ENCODE data around the gene RTBDN.

Gene RTBDN

DNA sequence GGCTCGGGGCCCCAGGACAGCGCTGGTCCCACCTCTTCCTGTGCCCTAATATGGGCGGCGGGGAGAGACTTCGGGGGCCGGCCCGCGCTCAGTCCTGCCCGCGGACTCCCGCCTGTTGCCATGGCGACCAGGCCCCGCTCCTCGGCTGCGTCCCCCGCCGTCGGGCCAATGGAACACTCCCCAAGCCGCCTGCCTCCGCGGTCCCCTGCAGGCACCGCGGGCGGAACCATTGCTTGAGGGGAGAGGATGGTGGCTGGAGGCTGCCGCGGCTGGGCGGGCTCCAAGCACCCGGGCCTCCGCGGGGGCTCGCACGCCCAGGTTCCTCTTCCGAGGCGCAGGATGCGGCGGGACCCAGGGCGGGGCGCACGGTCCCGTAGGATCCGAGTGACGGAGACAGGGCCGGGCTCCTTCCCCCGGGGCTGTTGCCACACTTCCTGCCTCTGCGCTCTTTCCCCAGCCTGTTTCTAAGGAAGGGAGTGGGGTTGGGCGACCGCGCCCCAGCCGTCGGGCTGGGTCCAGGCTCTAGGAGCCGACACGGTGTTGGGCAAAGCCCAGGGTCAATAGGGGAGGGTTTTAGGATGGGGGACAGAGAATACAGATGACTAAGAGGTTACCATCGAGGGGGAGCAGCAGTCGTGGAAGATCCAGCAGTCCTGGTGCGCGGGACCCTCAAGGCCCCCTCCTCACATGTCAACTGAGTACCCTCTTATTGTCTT, 44.3 kb downstream of the RTBDN start:
- Histone ChIP-seq H3K4me3 (peak overlapping the region; percentile 86 to 96), H3K27ac (peak overlapping the region; percentile 98 to 99), H3K36me3 (peaks cover 0 to 13% (median 9%) of the 10 kb centered on the region in 3 donors), H3K4me1 (peaks cover 0 to 62% (median 54%) of the 10 kb centered on the region in 4 donors), H3K27me3 (no peaks in the 10 kb centered on the region), H3K9me3 (no peaks in the 10 kb centered on the region)
- TF ChIP-seq, protein P1, sequence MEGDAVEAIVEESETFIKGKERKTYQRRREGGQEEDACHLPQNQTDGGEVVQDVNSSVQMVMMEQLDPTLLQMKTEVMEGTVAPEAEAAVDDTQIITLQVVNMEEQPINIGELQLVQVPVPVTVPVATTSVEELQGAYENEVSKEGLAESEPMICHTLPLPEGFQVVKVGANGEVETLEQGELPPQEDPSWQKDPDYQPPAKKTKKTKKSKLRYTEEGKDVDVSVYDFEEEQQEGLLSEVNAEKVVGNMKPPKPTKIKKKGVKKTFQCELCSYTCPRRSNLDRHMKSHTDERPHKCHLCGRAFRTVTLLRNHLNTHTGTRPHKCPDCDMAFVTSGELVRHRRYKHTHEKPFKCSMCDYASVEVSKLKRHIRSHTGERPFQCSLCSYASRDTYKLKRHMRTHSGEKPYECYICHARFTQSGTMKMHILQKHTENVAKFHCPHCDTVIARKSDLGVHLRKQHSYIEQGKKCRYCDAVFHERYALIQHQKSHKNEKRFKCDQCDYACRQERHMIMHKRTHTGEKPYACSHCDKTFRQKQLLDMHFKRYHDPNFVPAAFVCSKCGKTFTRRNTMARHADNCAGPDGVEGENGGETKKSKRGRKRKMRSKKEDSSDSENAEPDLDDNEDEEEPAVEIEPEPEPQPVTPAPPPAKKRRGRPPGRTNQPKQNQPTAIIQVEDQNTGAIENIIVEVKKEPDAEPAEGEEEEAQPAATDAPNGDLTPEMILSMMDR (IDR thresholded peaks at IDR 0.05), result no peak
- intact Hi-C loops (cut with DNase I; ENCODE audit: low total_unique reads), result loop anchor here (10.0 kb wide), 1 partner anchor 1055 kb away; no protein-coding TSS in a partner anchor
- peak; percentile 97 to 99 for DNase-seq

DNA sequence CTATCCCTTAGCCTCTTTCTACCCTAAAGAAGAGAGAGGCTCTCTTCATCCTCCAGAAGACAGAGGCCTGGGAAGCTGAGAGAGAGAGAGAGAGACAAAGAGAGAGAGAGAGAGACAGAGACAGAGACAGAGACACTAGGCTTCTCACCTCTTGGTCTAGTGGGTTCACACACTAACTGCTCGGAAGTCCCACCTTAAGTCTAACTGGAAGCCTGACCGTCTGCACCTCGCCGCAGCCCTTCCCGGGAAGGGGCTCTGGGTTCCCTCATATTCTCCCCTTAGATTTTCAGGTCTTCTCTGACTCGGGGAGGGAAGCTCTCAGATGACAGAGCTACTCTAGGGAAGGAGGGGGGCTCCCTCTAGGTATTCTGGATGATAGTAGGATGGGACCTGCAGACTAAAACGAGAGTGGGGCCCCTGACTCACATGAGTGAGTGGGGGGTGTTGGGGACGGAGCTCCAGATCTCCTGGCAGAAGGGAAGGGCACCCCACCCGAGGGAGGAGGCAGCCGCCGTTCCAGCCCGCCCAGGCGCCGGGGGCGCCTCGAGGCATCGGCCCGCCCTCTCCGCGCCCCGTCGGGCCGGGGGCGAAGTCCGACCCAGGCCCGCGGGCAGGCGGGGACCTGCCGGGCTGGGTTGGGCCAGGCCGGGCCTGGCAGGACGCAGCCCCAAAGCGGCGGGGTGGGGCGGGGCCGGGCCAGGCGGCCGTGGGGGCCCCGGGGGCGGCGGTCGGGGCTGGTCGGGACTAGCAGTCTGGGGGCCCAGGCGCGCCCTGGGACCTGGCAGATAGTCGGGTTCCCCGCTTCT, 45.1 kb downstream of the RTBDN start:
- H3K4me3 ChIP-seq, result peak overlapping the region; percentile 86 to 96
- intact Hi-C loops (cut with DNase I; ENCODE audit: low total_unique reads), result no loop called here
- TF ChIP-seq, protein P1 (IDR thresholded peaks at IDR 0.05), result no peak
- no peaks in the 10 kb centered on the region for H3K27me3 ChIP-seq
- DNase-seq, result no peak
- peaks cover 0 to 13% (median 9%) of the 10 kb centered on the region in 3 donors for H3K36me3 ChIP-seq
- peaks cover 0 to 63% (median 58%) of the 10 kb centered on the region in 4 donors for H3K4me1 ChIP-seq
- peak overlapping the region; percentile 98 to 99 for H3K27ac ChIP-seq
- no peaks in the 10 kb centered on the region for H3K9me3 ChIP-seq

DNA sequence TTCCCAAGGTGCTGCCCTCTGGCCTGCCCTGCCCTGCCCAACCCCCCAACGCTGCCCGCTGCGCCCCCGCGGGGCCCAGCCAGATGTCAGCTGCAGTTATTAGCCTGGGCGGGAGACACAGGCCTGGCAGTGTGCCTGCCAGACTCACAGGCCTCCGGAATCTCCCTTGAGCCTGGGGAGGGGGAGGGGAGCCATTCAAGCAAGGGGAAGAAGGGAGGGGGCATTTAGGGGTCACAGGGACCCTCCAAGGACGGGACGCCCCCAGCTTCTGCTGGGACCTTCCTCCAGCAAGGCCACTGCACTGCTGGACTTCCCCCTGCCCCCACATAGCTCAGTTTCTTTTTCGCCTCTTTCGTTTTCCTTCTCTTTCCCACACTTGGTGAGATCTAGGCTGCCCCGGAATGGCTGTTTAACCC, 45.7 kb downstream of the RTBDN start:
- DNase-seq, result peak; percentile 86 to 93
- H3K4me1 ChIP-seq, result peaks cover 4 to 64% (median 58%) of the 10 kb centered on the region in 4 donors
- intact Hi-C loops (cut with DNase I; ENCODE audit: low total_unique reads), result no loop called here
- H3K36me3 ChIP-seq, result peaks cover 0 to 13% (median 9%) of the 10 kb centered on the region in 3 donors
- no peaks in the 10 kb centered on the region for H3K9me3 ChIP-seq
- H3K27me3 ChIP-seq, result no peaks in the 10 kb centered on the region
- H3K4me3 ChIP-seq, result peak overlapping the region; percentile 86 to 96
- TF ChIP-seq, protein P1 (IDR thresholded peaks at IDR 0.05), result no peak
- H3K27ac ChIP-seq, result peak overlapping the region; percentile 98 to 99

DNA sequence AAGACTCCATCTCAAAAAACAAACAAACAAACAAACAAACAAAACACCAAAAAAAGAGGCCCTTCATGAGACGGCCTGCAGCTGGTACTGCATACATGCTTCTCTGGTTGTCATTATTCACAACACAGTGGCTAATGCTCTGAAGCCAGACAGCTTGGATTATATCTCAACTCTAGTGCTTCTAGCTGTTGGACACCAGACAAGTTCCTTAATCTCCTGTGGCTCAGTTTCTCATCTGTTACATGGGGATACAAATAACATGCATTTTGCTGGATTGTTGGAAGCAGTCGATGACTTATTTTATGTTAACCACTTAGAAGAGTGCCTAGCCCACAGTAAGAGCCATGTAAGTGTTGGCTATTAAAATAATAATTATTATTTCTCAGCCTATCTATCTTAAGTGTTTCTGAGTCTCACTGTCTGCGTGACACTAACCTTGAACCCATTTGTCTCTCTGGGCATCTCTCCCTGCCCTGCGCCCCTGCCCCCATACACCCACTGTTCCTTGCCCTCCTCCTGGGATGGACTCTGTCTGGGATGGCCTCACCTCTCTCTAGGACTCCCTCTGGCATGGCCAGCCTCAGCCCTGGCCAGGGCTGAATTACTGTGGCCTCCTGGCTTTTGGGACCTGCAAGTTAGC, 46.2 kb downstream of the RTBDN start:
- H3K27ac ChIP-seq, result peak overlapping the region; percentile 98 to 99
- H3K36me3 ChIP-seq, result peaks cover 0 to 13% (median 9%) of the 10 kb centered on the region in 3 donors
- intact Hi-C loops (cut with DNase I; ENCODE audit: low total_unique reads), result no loop called here
- no peak for DNase-seq
- H3K9me3 ChIP-seq, result no peaks in the 10 kb centered on the region
- H3K4me3 ChIP-seq, result peak overlapping the region; percentile 86 to 96
- no peaks in the 10 kb centered on the region for H3K27me3 ChIP-seq
- H3K4me1 ChIP-seq, result peaks cover 5 to 70% (median 63%) of the 10 kb centered on the region in 4 donors
- TF ChIP-seq, protein P1 (IDR thresholded peaks at IDR 0.05), result no peak

DNA sequence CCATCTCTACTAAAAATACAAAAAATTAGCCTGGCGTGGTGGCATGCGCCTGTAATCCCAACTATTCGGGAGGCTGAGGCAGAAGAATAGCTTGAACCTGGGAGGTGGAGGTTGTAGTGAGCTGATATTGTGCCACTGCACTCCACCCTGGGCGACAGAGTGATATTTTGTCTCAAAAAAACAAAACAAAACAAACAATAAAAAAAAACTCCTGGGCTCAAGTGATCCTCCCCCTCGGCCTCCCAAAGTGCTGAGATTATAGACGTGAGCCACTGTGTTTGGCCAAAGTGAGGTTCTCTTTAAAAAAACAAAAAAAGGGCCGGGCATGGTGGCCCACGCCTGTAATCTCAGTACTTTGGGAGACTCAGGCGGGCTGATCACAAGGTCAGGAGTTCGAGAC, 46.9 kb downstream of the RTBDN start:
- TF ChIP-seq, protein P1 (IDR thresholded peaks at IDR 0.05), result no peak
- H3K4me3 ChIP-seq, result no peak overlapping the region
- peaks cover 5 to 75% (median 68%) of the 10 kb centered on the region in 4 donors for H3K4me1 ChIP-seq
- H3K9me3 ChIP-seq, result no peaks in the 10 kb centered on the region
- intact Hi-C loops (cut with DNase I; ENCODE audit: low total_unique reads), result no loop called here
- H3K27me3 ChIP-seq, result no peaks in the 10 kb centered on the region
- no peak for DNase-seq
- H3K36me3 ChIP-seq, result peaks cover 0 to 6% (median 5%) of the 10 kb centered on the region in 3 donors
- H3K27ac ChIP-seq, result peak overlapping the region; percentile 98 to 99

Measured in tibial artery (tissue), 4 donors.